GM12873 (cell line): ENCODE results near the gene MYL7.

Source experiments
- TF ChIP-seq, protein P1 (sequence below): IDR thresholded peaks from 2 replicates; pipeline ENCODE4 v1.5.1; 2012; ENCODE audit warnings: low read depth, mild to moderate bottlenecking, moderate library complexity, low read length, control low read depth; ENCODE audit not compliant: insufficient read depth; ENCODE audit errors: missing control alignments

MYL7 gene

DNA sequence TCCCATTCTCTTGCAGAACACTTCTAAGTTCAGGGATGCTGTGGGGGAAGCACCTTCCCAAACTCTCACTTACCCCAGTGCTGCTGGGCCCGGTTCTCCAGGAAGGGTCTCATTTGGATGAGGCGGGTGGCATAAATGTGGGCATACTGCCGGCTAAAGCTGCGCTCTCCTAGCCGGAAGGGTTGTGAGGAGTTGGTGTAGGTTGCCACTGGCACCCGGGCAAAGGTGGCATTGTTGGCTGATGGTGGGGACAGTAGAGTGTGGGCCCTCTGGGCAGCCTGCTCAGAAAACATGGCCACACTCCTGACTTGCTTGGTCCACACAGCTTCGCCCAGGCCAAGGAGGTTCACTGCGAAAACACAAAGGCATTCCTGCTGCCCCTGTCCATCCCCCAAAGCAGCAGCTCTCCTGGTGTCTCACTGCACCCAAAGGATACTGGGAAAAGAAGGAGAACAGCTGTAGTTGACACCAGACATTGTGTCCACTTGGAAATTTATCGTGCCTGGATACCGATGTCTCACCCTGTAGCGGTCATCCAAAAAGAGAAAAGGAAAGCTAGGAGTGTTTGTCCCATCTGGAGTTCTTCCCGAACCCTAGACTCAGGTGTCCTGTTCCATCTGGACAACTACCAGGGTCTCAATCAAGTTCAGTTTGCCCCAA is 19.2 kb downstream of the MYL7 start:
- TF ChIP-seq, protein P1, sequence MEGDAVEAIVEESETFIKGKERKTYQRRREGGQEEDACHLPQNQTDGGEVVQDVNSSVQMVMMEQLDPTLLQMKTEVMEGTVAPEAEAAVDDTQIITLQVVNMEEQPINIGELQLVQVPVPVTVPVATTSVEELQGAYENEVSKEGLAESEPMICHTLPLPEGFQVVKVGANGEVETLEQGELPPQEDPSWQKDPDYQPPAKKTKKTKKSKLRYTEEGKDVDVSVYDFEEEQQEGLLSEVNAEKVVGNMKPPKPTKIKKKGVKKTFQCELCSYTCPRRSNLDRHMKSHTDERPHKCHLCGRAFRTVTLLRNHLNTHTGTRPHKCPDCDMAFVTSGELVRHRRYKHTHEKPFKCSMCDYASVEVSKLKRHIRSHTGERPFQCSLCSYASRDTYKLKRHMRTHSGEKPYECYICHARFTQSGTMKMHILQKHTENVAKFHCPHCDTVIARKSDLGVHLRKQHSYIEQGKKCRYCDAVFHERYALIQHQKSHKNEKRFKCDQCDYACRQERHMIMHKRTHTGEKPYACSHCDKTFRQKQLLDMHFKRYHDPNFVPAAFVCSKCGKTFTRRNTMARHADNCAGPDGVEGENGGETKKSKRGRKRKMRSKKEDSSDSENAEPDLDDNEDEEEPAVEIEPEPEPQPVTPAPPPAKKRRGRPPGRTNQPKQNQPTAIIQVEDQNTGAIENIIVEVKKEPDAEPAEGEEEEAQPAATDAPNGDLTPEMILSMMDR = no peak

DNA sequence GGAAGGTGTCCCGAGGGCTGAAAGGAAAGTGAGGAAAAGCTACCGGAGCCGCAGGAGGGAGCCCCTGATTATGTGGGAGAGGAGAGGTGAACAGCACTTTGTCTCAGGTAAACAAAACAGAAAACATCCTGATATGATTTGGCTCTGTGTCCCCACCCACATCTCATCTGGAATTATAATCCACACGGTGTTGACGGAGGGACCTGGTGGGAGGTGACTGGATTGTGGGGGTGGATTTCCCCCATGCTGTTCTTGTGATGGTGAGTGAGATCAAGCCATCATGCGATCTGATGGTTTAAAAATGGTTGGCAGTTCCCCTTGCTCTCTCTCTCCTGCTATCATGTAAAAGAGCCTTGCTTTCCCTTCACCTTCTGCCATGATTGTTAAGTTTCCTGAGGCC is 20.7 kb downstream of the MYL7 start:
- TF ChIP-seq, protein P1 = no peak

DNA sequence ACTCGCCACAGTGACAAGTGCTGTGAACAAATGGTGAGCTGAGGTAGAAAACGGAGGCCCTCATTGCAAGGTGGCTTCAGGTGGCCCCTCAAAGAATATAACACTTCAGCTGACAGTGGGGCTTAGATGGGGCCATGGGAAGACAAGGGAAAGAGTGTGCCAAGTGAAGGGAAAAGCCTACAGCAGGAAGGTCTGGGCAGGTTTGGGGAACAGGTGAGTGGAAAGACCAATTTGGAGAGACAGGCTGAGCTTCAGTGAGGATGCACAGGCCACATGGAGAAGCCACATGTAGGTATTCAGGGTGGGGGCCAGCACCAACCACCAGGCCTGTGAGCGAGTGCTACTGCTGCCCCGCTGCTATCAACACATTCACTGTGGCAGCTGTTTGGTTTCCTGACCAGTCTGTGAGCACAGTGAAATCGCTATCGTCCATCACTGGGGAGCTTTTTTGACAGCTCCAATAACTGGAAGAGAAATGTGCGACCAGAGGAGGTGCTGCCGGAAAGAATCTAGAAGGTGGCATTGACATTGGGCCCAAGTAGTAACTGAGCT is 21.2 kb downstream of the MYL7 start:
- TF ChIP-seq, protein P1 = no peak

DNA sequence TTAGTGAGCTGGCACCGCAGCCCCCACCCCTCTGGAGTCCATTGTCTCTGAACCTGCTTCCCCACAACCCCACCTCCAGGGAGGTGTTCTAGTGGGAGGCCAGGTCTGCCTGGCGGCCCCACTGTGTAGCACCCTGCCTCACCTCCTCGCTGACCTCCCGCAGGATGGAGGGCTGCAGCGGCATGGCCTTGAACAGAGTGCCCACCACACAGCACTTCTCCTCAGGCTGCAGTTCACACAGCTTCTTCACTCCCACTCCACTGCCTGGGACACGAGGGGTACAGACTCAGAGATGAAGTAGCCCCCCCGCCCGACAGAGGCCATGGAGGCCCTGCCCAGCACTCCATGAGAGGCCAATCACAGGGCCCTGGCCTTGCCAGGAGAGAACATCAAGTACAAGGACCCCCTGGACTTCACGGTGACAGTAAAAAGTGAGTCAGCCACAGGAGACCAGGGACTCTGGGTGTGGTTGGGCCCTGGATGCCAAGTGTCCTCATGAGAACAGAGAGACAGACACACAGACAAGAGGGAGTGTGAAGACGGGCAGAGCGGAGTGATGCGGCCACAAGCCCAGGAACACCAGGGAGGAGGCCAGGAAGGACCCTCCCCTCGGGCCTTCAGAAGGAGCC is 23.2 kb downstream of the MYL7 start:
- TF ChIP-seq, protein P1 = no peak

DNA sequence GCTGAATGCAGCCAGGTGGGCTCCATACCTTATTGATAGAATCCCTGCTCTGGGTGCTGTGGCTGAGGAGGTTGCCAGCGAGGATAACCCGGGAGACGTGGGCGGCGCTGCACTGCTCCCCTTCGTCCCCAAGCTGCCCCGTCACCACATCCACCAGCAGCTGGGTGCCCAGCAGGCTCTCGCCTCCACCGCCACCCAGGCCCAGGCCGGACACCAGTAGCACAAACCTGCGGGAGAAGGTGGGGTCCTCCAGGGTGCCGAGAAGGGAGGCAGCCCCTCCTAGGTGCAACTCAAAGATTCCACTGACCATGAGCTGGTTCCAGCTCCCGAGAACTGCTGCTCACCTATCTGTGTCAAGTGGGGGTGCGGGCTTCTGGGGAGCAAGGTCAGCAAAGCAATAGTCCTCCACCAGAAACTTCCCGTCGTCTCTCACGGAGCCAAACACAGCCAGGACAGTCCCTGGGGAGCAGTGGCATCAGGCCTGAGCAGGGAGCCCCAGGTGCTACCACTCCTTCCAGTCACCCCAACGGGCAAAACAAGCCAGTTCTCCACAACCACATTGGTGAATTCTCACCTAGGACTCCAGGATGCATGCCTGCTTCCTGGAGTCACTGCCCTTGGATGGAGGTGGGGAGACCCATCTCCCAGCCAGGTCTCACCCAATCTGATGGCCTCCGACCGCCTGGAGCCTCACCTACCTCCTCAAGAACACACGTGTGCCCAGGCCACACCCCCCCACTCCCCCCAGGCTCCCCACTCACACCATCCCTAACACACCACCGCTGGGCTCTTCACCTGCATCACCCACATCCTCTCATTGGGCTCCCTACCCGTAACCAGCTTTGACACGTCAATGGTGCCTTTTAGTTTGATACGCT is 24.1 kb downstream of the MYL7 start:
- TF ChIP-seq, protein P1 = no peak

DNA sequence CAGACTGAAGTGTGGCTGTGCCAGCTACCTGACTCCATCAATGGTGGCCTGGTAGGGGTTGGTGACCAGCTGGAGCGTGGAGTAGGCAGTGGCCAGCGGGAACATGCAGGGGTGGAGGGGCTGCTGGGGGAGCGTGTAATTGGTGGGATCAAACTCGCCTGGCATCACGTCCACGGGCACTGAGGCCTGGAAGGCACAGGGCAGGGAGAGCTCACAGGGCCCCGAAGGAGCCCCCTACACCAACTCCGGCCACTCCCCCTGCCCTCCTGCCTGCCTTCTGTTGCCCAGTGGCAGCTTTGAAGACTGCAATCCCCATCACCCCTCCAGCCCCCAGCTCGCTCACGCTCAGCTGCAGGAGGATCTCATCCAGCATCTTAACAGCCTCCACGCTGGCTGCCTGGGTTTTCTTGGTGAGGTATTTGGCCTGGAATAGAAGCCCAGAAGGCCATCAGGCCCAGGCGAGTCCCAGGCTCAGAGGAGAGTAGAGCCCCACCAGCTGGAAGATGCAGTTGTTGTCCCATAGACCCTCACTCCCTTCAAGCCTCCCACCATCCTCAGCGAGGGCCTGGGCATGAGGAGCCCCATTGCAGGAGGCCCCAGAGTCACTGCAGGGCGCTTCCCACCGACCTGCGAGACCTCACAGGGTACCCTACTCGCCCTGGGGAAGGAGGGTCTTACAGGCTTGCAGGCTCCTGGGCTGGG is 24.9 kb downstream of the MYL7 start:
- TF ChIP-seq, protein P1 = no peak
